ENCODE measurements around the gene HBG2. TPM values are rescaled to one million over a fixed set of nuclear protein-coding genes. Genes with fewer than 3 reads are reported as not detected.

HBG2 gene
- total and polyA plus RNA-seq, 2 of the 13 experiments (the other 11 are each of a cell fraction or from before 2014, with no cell fraction given), result not detected

- TF ChIP-seq TOPORS (CRISPR knock-in tag; IDR thresholded peaks at IDR 0.05) (no peak), PREB (CRISPR knock-in tag; IDR thresholded peaks at IDR 0.05) (no peak), TBP (CRISPR knock-in tag; IDR thresholded peaks at IDR 0.05) (no peak), ZNF792 (CRISPR knock-in tag; IDR thresholded peaks at IDR 0.05) (no peak), ZNF749 (CRISPR knock-in tag; IDR thresholded peaks at IDR 0.05; ENCODE audit: borderline replicate concordance) (no peak), IKZF5 (CRISPR knock-in tag; IDR thresholded peaks at IDR 0.05) (no peak), ZNF609 (CRISPR knock-in tag; IDR thresholded peaks at IDR 0.05; ENCODE audit: borderline replicate concordance) (no peak)
- TF ChIP-seq, protein P1, sequence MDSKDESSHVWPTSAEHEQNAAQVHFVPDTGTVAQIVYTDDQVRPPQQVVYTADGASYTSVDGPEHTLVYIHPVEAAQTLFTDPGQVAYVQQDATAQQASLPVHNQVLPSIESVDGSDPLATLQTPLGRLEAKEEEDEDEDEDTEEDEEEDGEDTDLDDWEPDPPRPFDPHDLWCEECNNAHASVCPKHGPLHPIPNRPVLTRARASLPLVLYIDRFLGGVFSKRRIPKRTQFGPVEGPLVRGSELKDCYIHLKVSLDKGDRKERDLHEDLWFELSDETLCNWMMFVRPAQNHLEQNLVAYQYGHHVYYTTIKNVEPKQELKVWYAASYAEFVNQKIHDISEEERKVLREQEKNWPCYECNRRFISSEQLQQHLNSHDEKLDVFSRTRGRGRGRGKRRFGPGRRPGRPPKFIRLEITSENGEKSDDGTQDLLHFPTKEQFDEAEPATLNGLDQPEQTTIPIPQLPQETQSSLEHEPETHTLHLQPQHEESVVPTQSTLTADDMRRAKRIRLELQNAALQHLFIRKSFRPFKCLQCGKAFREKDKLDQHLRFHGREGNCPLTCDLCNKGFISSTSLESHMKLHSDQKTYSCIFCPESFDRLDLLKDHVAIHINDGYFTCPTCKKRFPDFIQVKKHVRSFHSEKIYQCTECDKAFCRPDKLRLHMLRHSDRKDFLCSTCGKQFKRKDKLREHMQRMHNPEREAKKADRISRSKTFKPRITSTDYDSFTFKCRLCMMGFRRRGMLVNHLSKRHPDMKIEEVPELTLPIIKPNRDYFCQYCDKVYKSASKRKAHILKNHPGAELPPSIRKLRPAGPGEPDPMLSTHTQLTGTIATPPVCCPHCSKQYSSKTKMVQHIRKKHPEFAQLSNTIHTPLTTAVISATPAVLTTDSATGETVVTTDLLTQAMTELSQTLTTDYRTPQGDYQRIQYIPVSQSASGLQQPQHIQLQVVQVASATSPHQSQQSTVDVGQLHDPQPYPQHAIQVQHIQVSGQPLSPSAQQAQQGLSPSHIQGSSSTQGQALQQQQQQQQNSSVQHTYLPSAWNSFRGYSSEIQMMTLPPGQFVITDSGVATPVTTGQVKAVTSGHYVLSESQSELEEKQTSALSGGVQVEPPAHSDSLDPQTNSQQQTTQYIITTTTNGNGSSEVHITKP (CRISPR knock-in tag; IDR thresholded peaks at IDR 0.05; ENCODE audit: low read depth), result no peak
- TF ChIP-seq, protein P2, sequence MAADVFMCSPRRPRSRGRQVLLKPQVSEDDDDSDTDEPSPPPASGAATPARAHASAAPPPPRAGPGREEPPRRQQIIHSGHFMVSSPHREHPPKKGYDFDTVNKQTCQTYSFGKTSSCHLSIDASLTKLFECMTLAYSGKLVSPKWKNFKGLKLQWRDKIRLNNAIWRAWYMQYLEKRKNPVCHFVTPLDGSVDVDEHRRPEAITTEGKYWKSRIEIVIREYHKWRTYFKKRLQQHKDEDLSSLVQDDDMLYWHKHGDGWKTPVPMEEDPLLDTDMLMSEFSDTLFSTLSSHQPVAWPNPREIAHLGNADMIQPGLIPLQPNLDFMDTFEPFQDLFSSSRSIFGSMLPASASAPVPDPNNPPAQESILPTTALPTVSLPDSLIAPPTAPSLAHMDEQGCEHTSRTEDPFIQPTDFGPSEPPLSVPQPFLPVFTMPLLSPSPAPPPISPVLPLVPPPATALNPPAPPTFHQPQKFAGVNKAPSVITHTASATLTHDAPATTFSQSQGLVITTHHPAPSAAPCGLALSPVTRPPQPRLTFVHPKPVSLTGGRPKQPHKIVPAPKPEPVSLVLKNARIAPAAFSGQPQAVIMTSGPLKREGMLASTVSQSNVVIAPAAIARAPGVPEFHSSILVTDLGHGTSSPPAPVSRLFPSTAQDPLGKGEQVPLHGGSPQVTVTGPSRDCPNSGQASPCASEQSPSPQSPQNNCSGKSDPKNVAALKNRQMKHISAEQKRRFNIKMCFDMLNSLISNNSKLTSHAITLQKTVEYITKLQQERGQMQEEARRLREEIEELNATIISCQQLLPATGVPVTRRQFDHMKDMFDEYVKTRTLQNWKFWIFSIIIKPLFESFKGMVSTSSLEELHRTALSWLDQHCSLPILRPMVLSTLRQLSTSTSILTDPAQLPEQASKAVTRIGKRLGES (CRISPR knock-in tag; IDR thresholded peaks at IDR 0.05; ENCODE audit: borderline replicate concordance), result no peak
These were observed 27.0 kb upstream of the HBG2 start (continued) for GRCh38 chr11:5281596-5281995.
